HepG2 (cell line): ENCODE results near the gene DDX18. TPM values are rescaled to one million over a fixed set of nuclear protein-coding genes. Genes with fewer than 3 reads are reported as not detected.

ENCODE experiments used
- GTF3A ChIP-seq: sonication (generic); formaldehyde crosslinking; conservative IDR thresholded peaks from 2 replicates; pipeline ENCODE4 v1.4.0; 2020; ENCODE audit warnings: mild to moderate bottlenecking, missing genetic modification reagents
- LBX2 ChIP-seq: sonication (generic); formaldehyde crosslinking; IDR thresholded peaks from 2 replicates; pipeline ENCODE4 v1.5.0; 2020; ENCODE audit warnings: missing genetic modification reagents, mild to moderate bottlenecking, borderline replicate concordance
- LRRFIP1 ChIP-seq: sonication (generic); formaldehyde crosslinking; conservative IDR thresholded peaks from 2 replicates; pipeline ENCODE4 v1.4.0; 2020; ENCODE audit warnings: missing genetic modification reagents
- NFKB2 ChIP-seq: sonication (generic); formaldehyde crosslinking; IDR thresholded peaks from 2 replicates; pipeline ENCODE4 v1.4.0; 2020; ENCODE audit warnings: missing genetic modification reagents, borderline replicate concordance
- PHF5A ChIP-seq: IDR thresholded peaks from one replicate; pipeline ENCODE4 v1.6.1; 2018; ENCODE audit warnings: low read depth, missing genetic modification reagents; ENCODE audit not compliant: unreplicated experiment
- PPARG ChIP-seq: conservative IDR thresholded peaks from 2 replicates; pipeline ENCODE4 v1.6.1; 2016; ENCODE audit warnings: missing biosample characterization, missing genetic modification reagents
- REL ChIP-seq: sonication (generic); formaldehyde crosslinking; conservative IDR thresholded peaks from 2 replicates; pipeline ENCODE4 v1.8.0; 2022; ENCODE audit warnings: mild to moderate bottlenecking, missing genetic modification reagents, moderate library complexity
- RFX5 ChIP-seq: IDR thresholded peaks from 2 replicates; pipeline ENCODE4 v1.6.1; 2011; ENCODE audit warnings: low read depth, low read length, improper control_type of control experiment
- SAP130 ChIP-seq: IDR thresholded peaks from 2 replicates; pipeline ENCODE4 v1.6.1; 2016; ENCODE audit warnings: low read depth
- SNRNP70 ChIP-seq: fragments of 200-400 bp; formaldehyde crosslinking; IDR thresholded peaks from 2 replicates; pipeline ENCODE4 v1.6.1; 2017; ENCODE audit warnings: mild to moderate bottlenecking, low read depth, low read length, moderate library complexity
- SP1 ChIP-seq, 2 experiments: fragments of 450-650 bp in 1 of 2; sonication (generic) in 1 of 2; formaldehyde crosslinking in 1 of 2; IDR thresholded peaks; 2 replicates each; pipeline versions ENCODE4 v1.4.0 to v1.6.1; 2016 to 2020; ENCODE audit warnings: missing genetic modification reagents in 1 of 2
- SP2 ChIP-seq: sonication (generic); formaldehyde crosslinking; IDR thresholded peaks from 2 replicates; pipeline ENCODE4 v1.5.1; 2020; ENCODE audit warnings: mild to moderate bottlenecking, missing genetic modification reagents
- THAP8 ChIP-seq: sonication (generic); formaldehyde crosslinking; IDR thresholded peaks from 2 replicates; pipeline ENCODE4 v1.5.1; 2020; ENCODE audit warnings: missing genetic modification reagents, mild to moderate bottlenecking, borderline replicate concordance
- ZBTB26 ChIP-seq: IDR thresholded peaks from 2 replicates; pipeline ENCODE4 v1.6.1; 2016; ENCODE audit warnings: missing compliant biosample characterization, missing genetic modification reagents, borderline replicate concordance
- ZNF335 ChIP-seq: sonication (generic); formaldehyde crosslinking; IDR thresholded peaks from 2 replicates; pipeline ENCODE4 v1.4.0; 2020; ENCODE audit warnings: missing genetic modification reagents
- ZNF562 ChIP-seq: sonication (generic); formaldehyde crosslinking; IDR thresholded peaks from 2 replicates; pipeline ENCODE4 v1.8.0; 2022; ENCODE audit warnings: missing genetic modification reagents, borderline replicate concordance
- ZNF564 ChIP-seq: sonication (generic); formaldehyde crosslinking; IDR thresholded peaks from 2 replicates; pipeline ENCODE4 v1.8.1; 2023; ENCODE audit warnings: mild to moderate bottlenecking, missing genetic modification reagents
- ZNF674 ChIP-seq: sonication (generic); formaldehyde crosslinking; IDR thresholded peaks from 2 replicates; pipeline ENCODE4 v1.5.0; 2020; ENCODE audit warnings: low read depth, mild to moderate bottlenecking, missing genetic modification reagents
- ZNF710 ChIP-seq: sonication (generic); formaldehyde crosslinking; IDR thresholded peaks from 2 replicates; pipeline ENCODE4 v1.5.0; 2020; ENCODE audit warnings: mild to moderate bottlenecking, missing genetic modification reagents, borderline replicate concordance
- ZNF883 ChIP-seq: sonication (generic); formaldehyde crosslinking; IDR thresholded peaks from 2 replicates; pipeline ENCODE4 v1.5.1; 2020; ENCODE audit warnings: mild to moderate bottlenecking, missing genetic modification reagents; ENCODE audit errors: not compliant biosample characterization
- polyA plus RNA-seq, 8 experiments: library from polyadenylated mRNA; depleted of rRNA in 3 of 8; stranded (reverse) in 7 of 8; unstranded in 1 of 8; fragments of >200 nt; fragmentation: Illumina TruSeq in 4 of 8; extraction: Trizol in 4 of 8; gene quantifications; 2 replicates each; pipeline versions ENCODE4 v1.2.1 to v1.2.3, GENCODE V29; 2011 to 2016; ENCODE audit warnings: low read depth in 4 of 8, missing spikeins in 1 of 8, mixed read lengths in 1 of 8; ENCODE audit not compliant: insufficient read depth in 1 of 8
- total RNA-seq, 5 experiments: library from RNA; depleted of rRNA; stranded (reverse); fragments of >200 nt; fragmentation: Illumina TruSeq; extraction: Trizol; gene quantifications; 2 replicates each; pipeline ENCODE4 v1.2.3, GENCODE V29; 2016; ENCODE audit warnings: low read depth in 1 of 5

DDX18 gene
- total and polyA plus RNA-seq, 2 of the 13 experiments (the other 11 are each of a cell fraction or from before 2014, with no cell fraction given), result 64.0 to 134 TPM

GRCh38 chr2:117835990-117836760 lies 21.7 kb downstream of the DDX18 start (continued):
- TF ChIP-seq LRRFIP1 (CRISPR knock-in tag) (no peak), PHF5A (CRISPR knock-in tag) (no peak), ZNF562 (CRISPR knock-in tag) (no peak), THAP8 (CRISPR knock-in tag) (0 out of 2 replicates have a peak, but pooled peaks have one; percentile 33), REL (CRISPR knock-in tag) (no peak), NFKB2 (no peak), ZBTB26 (CRISPR knock-in tag) (no peak), SP1 (IDR thresholded peaks at IDR 0.05) (no peak), SP1 (CRISPR knock-in tag; IDR thresholded peaks at IDR 0.05) (no peak), SNRNP70 (no peak), LBX2 (CRISPR knock-in tag) (no peak), ZNF564 (CRISPR knock-in tag) (no peak), SAP130 (CRISPR knock-in tag) (peak; percentile 18; the same call in 1 of the 2 replicates), ZNF674 (CRISPR knock-in tag) (no peak), SP2 (CRISPR knock-in tag) (no peak), ZNF883 (CRISPR knock-in tag) (no peak), GTF3A (CRISPR knock-in tag) (0 out of 2 replicates have a peak, but pooled peaks have one; percentile 38), PPARG (CRISPR knock-in tag) (no peak), RFX5 (no peak), ZNF710 (CRISPR knock-in tag) (no peak), ZNF335 (CRISPR knock-in tag) (no peak)
